HTERT RPE-1 (cell line): ENCODE data around the gene ARL10.

ENCODE experiments used
- in situ Hi-C: fragments of 300-500 bp; cut with MboI; formaldehyde crosslinking; loops from 4 replicates; pipeline ENCODE4 v1.14.3; 2020; ENCODE audit warnings: low sequenced_read_pairs

Gene ARL10

DNA sequence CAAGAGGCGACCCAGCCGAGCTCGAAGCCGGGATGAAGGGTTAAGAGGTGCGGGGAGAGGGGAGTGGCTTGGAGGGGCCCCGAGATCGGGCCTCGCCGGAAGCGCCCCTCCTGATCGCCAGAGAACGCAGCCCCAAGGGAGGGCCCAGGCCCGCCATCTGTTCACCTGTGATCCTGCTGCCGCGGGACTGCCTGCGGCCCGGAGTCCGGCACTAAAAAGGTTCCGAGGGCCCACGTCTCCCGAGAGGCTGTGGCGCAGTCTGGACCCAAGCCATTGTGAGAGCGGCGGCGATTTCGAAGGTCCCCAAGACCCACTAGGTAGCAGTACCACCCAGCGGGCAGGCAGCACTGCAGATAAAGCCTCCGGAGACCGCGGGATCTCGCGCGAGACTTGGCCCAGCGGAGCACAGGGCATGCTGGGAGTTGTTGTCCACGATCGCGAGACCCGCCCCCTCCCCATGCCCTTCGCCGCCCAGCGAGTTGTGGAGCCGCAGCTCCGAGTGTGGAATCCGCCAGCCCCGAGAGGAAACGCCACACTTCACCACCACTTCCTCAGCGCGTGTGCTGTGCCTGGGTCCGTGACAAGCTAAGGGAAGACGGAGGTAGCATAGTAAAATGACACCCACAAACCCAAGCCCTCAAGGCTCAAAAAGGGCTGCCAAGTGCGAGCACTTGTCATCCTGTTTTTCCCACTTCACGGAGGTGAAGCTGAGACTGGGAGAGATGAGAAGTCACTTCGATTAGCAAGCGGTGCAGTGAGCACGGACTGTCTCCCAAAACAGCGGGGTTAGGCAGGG is 3.7 kb upstream of the ARL10 start, which contains the start of gene KIAA1191:
KIAA1191 (minus strand) TSS at position 328 of the 796 bp plus-strand sequence. CDS start 2,256 bp downstream, outside the sequence.
- in situ Hi-C loops: no loop called here

DNA sequence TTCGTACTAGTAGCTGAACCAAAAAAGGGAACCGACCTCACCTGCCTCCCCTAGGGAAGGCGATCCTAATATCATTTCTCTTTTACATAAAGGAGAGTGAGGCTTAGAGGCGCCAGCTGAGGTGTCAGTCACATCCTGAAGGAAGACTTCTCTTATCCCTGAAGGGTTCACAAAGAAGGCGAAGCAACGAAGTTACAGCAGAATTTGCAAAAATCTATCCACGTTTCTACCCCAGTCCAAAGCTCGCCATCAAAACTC is 3.1 kb upstream of the ARL10 start:
- in situ Hi-C loops: no loop called here

DNA sequence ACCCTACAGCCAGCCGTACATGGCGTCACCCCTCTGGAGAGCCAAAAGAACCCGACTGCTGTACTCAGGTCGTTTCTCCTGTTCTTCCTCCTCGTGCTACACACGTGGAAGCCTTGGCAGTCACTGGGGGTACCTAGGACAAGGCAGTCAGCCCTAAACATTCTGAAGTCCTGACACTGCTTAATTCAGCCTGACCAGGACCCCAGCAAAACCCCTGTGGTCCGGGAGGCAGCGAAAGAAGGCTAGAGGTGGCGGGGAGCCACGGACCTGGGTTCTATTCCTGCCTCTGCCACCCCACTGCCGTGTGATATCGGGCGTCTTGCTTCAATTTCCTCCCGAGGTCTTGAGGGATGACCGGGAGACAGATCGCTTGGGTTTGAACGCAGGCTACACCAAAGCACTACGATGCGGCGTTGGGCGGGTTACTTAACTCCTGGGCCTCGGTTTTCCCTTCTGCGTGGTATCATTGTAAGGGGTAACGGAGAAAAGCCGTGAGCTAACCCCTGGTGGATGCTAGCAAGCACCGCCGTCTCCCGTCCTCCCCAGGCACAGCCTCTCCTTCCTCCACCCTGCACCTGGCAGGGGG is 429 bp upstream of the ARL10 start:
- in situ Hi-C loops: no loop called here

DNA sequence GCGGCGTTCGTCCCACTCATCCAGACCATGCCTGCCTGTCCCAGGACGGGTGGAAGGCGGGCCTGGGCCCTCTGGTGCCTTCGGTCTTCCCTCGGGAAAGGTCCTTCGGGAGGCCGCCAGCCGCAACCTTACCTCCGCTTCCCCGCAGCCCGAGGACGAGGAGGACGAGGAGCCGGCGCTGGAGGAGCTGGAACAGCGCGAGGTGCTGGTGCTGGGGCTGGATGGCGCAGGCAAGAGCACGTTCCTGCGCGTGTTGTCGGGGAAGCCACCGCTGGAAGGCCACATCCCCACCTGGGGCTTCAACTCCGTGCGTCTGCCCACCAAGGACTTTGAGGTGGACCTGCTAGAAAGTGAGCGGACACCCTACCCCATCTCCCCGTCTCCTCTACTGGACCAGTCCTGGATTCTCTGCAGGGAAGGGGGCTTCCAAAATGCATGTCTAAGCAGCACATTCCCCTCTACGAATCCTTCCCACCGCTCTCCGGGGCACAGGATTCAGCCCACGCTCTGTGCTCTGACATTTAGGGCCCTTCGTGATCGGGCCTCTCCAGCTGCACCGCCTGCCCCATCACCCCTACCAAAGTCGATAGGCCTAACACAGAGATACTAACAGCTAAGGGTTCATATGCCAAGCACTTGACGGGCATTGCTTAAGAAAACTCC is 1.1 kb downstream of the ARL10 start:
- in situ Hi-C loops: no loop called here

GRCh38 chr5:176368726-176369125 is 3.4 kb downstream of the ARL10 start:
- in situ Hi-C loops: no loop called here

DNA sequence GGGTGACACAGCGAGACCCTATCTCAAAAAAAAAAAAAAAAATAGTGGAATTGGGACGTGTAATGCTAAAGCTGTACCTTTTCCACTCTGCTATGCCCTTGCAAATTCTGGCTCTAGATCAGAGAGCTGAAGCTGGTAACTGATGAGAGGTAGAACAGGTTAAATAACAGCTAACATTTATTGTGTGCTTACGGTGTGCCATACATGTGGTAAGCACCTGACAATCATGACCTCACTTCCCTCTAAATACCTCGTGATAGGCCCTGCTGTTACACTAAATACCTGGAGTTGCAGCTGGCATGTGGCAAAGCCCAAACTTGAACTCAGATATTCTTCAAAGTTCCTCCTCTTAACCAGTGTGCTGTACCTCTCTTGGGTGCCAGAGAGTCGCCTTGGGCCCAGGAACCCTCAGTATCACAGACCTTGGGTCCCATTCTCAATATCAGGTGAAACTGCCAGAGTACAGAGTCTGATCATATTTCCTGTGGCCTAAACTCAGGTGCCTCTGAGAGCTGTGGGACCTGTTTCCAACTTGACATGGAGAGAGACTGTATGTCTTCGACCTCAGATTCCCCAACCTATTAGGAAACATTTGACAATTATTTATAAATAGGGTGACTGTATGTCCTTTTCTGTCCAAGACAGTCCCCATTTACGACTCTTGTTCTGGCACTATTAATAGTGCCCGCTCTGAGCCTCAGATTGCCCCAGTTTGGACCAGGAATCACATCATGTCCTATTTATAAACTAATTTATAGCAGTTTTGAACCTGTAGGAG is 4.8 kb downstream of the ARL10 start:
- in situ Hi-C loops: no loop called here

DNA sequence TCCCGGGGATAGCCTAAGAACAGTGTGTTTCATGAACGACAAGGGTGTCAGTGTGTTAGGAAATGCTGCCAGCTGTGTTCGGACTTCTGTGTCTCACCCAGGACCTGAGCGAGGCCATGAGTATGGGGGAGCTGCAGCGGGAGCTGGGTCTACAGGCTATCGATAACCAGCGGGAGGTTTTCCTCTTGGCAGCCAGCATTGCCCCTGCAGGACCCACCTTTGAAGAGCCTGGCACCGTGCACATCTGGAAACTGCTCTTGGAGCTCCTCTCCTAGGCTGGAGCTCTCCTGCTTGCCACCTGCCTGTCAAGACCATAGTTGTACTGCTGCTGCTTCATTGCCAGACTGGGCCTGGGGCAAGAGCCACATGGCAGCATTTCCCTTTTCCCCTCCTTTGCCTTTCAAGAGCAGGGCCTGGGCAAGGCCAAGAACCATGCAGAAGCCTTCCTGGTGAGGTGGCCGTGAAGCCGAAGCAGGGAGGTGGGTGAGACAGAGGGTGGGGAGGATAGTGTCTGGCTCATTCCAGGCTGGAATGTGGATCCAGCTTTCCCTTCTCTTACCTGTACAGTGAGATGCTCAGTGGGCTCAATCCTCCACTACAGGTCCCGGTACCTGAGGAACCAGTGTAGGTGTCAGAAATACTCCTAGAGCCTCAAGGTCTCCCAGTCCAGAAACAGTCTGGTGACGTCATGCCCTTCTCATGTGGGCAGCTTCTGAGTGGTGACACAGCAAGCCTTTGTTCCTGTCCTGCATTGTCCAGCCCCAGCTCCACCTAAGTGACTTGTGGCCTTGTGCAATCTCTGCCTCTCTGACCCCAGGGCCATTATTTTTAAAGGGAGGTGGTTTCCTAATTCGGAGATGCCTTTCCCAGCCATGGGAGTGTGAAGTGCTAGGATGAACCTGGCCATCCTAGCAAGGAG is 6.6 kb downstream of the ARL10 start:
- in situ Hi-C loops: no loop called here

- in situ Hi-C loops: no loop called here
These were observed 8.0 kb downstream of the ARL10 start for GRCh38 chr5:176373100-176373818.

GRCh38 chr5:176379881-176380280 is 14.6 kb downstream of the ARL10 start:
- in situ Hi-C loops: no loop called here

- in situ Hi-C loops: no loop called here
These were observed 16.1 kb downstream of the ARL10 start for GRCh38 chr5:176381423-176381822.

DNA sequence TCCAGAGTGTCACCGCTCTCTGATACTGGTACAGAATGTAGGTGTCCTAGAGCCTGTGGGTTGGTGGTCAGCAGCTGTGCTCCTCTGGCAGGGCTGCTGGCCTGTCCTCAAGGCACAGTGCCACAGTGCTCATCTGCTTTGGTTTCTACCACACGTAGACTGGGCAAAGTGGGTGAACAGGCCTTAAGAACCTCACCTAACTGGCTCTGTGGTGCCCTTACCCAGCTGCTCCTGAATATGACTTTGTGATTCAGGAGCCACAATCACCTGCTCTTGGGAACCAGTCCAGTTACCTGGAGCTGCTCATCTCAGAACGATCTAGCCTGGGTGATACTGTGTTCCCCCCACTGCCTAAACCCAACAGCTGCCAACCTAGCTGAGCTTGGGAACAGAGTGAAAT is 16.7 kb downstream of the ARL10 start:
- in situ Hi-C loops: no loop called here

GRCh38 chr5:176382721-176383120 is 17.4 kb downstream of the ARL10 start:
- in situ Hi-C loops: no loop called here

DNA sequence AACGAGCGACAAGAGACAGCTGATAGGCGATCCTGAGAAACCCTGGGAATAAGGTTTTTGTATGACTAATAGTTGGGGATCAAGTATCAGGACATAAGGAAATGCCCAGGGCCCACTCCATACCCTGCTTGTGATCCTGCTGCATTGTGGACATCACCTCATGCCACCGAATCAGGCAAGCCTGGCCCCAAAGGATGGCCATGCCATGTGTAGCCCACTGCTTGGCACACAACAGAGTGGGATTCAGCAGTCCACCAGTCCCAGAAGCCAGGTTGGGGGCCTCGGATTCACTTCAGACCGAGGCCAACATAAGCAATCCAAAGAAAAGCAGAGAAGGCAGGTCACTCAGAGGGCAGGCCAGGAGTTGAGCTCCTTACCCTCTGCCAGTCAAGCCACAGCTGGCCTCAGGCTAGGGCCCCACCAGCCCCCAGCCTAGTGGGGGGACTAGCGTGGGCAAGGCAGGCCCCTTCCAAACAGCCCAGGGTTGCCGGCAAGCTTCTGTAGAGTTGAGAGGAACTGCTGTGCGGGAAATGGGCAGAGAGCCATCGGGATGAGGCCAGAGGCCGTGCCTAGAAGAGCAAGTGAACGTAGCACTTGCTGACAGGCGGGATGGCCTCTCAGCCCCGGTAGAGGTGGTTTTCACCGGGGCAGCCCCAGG is 18.1 kb downstream of the ARL10 start:
- in situ Hi-C loops: no loop called here

DNA sequence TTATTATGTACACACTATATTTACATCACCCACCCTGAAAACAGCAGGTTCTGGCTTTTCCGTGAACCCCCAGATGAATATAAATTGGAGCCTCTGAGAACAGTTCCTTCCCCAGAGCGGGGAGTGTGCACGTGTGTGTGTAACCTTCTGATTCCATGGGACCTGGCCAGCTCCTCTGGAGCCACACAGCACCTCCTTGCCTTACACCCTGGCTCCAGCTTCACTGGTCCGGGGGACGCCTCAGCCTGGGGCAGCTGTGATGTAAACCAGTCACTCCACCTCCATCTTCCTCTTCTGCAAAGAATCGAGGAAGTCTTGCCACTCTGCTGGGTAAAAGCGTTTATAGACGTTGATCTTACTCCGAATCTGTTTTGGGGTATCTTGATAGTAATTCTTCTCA is 18.7 kb downstream of the ARL10 start:
- in situ Hi-C loops: no loop called here

DNA sequence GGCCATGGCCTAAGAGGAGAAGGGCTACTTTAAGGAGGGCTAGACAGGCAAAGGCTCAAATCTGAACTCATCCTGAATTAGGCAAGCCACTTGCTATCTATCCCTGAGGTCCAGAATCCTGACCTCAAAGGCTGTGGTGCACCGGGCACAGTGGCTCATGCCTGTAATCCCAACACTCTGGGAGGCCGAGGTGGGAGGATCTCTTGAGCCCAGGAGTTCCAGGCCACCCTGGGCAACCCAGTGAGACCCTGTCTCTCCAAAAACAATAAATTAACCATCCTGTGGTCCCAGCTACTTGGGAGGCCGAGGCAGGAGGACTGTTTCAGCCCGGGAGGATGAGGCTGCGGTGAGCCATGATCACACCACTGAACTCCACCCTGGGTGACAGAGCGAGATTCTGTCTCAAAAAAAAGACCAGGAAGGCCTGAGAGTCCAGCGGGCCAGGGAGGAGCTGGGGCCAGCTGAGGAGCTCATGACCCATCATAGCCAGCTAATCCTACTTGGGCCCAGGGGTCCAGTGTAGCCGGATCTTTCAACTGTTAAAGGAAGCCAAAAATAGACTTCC is 19.2 kb downstream of the ARL10 start:
- in situ Hi-C loops: no loop called here

- in situ Hi-C loops: no loop called here
These were observed 19.7 kb downstream of the ARL10 start for GRCh38 chr5:176384991-176385390.

- in situ Hi-C loops: no loop called here
These were observed 21.2 kb downstream of the ARL10 start for GRCh38 chr5:176386491-176386890.

DNA sequence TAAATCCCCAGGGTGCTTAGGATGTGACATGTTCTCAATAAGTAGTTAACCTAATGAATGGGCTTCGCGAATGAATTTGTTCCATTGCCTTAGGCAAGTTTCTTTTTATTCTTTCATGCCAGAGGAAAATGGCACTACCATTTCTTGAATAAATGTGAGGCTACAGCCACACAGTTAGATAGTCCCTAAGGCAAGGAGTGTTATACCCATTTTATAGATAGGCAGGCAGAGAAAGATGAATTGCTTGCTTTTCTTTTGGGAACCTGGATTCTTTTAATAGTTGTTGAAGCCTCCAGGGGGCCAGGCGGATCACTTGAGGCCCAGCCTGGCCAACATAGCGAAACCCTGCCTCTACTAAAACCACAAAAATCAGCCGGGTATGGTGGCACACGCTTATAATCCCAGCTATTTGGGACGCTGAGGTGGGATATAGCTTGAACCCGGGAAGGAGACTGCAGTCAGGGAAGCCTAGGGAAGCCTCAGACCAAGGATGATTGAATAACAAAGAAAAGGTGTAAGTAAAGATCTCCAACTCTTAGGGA is 22.2 kb downstream of the ARL10 start:
- in situ Hi-C loops: no loop called here

- in situ Hi-C loops: no loop called here
These were observed 22.7 kb downstream of the ARL10 start for GRCh38 chr5:176388003-176388443.
